ENCODE results near the gene ELK4.

Gene ELK4

GRCh38 chr1:205576805-205577761 lies 54.7 kb downstream of the ELK4 start:
- H3K9me3 ChIP-seq (ENCODE audit: severe bottlenecking): no peaks in the 10 kb centered on the region
- DNase-seq (ENCODE audit: low spot score) (no peak), ATAC-seq (ENCODE audit: low read depth) (no peak)
- H3K27me3 ChIP-seq (ENCODE audit: insufficient read depth, poor library complexity, severe bottlenecking): no peaks in the 10 kb centered on the region
- no peaks in the 10 kb centered on the region for H3K4me1 ChIP-seq (ENCODE audit: insufficient read depth, poor library complexity, severe bottlenecking)
- H3K4me3 ChIP-seq (ENCODE audit: severe bottlenecking): no peak overlapping the region
- H3K27ac ChIP-seq (ENCODE audit: poor library complexity, severe bottlenecking): no peak overlapping the region
- TF ChIP-seq CTCF (IDR thresholded peaks at IDR 0.05; ENCODE audit: poor library complexity, severe bottlenecking): no peak
- no peaks in the 10 kb centered on the region for H3K36me3 ChIP-seq (ENCODE audit: low read depth)

GRCh38 chr1:205576011-205576410 lies 55.8 kb downstream of the ELK4 start:
- no peaks in the 10 kb centered on the region for H3K36me3 ChIP-seq (ENCODE audit: low read depth)
- H3K4me1 ChIP-seq (ENCODE audit: insufficient read depth, poor library complexity, severe bottlenecking): no peaks in the 10 kb centered on the region
- ATAC-seq (ENCODE audit: low read depth): no peak
- H3K27ac ChIP-seq (ENCODE audit: poor library complexity, severe bottlenecking): no peak overlapping the region
- DNase-seq (ENCODE audit: low spot score): no peak
- no peak for TF ChIP-seq CTCF (IDR thresholded peaks at IDR 0.05; ENCODE audit: poor library complexity, severe bottlenecking)
- no peak overlapping the region for H3K4me3 ChIP-seq (ENCODE audit: severe bottlenecking)
- no peaks in the 10 kb centered on the region for H3K9me3 ChIP-seq (ENCODE audit: severe bottlenecking)
- H3K27me3 ChIP-seq (ENCODE audit: insufficient read depth, poor library complexity, severe bottlenecking): peaks cover 1% of the 10 kb centered on the region

GRCh38 chr1:205575294-205575885 lies 56.4 kb downstream of the ELK4 start:
- no peak for DNase-seq (ENCODE audit: low spot score)
- H3K9me3 ChIP-seq (ENCODE audit: severe bottlenecking): no peaks in the 10 kb centered on the region
- peaks cover 8% of the 10 kb centered on the region for H3K27me3 ChIP-seq (ENCODE audit: insufficient read depth, poor library complexity, severe bottlenecking)
- no peak overlapping the region for H3K4me3 ChIP-seq (ENCODE audit: severe bottlenecking)
- H3K4me1 ChIP-seq (ENCODE audit: insufficient read depth, poor library complexity, severe bottlenecking): no peaks in the 10 kb centered on the region
- ATAC-seq (ENCODE audit: low read depth): no peak
- TF ChIP-seq CTCF (IDR thresholded peaks at IDR 0.05; ENCODE audit: poor library complexity, severe bottlenecking): no peak
- H3K36me3 ChIP-seq (ENCODE audit: low read depth): no peaks in the 10 kb centered on the region
- H3K27ac ChIP-seq (ENCODE audit: poor library complexity, severe bottlenecking): no peak overlapping the region

GRCh38 chr1:205572421-205572820 lies 59.4 kb downstream of the ELK4 start:
- H3K27ac ChIP-seq (ENCODE audit: poor library complexity, severe bottlenecking): no peak overlapping the region
- peaks cover 33% of the 10 kb centered on the region for H3K27me3 ChIP-seq (ENCODE audit: insufficient read depth, poor library complexity, severe bottlenecking)
- DNase-seq (ENCODE audit: low spot score) (no peak), ATAC-seq (ENCODE audit: low read depth) (no peak)
- no peak overlapping the region for H3K4me3 ChIP-seq (ENCODE audit: severe bottlenecking)
- no peaks in the 10 kb centered on the region for H3K36me3 ChIP-seq (ENCODE audit: low read depth)
- no peaks in the 10 kb centered on the region for H3K9me3 ChIP-seq (ENCODE audit: severe bottlenecking)
- H3K4me1 ChIP-seq (ENCODE audit: insufficient read depth, poor library complexity, severe bottlenecking): no peaks in the 10 kb centered on the region
- no peak for TF ChIP-seq CTCF (IDR thresholded peaks at IDR 0.05; ENCODE audit: poor library complexity, severe bottlenecking)

Measured in RWPE2 (cell line).